Transverse colon (tissue), 4 donors: ENCODE measurements around the gene PTGES2. TPM values are rescaled to one million over a fixed set of nuclear protein-coding genes. Genes with fewer than 3 reads are reported as not detected.

ENCODE experiments used
- DNase-seq: peaks from one replicate; pipeline ENCODE4 v3.0.0-alpha.2; 2019
- H3K27ac ChIP-seq, 4 donors: fragments of 200-600 bp; sonication (generic); 2 replicates each; pipeline ENCODE4 v1.5.1; 2016 to 2018; ENCODE audit warnings: inconsistent platforms in 4 of 4
- H3K27me3 ChIP-seq: fragments of 200-600 bp; sonication (generic); 2 replicates; pipeline ENCODE4 v1.5.1; 2017; ENCODE audit warnings: inconsistent platforms
- H3K36me3 ChIP-seq, 4 donors: fragments of 200-600 bp; sonication (generic); 2 replicates each; pipeline ENCODE4 v1.5.1; 2017 to 2019; ENCODE audit warnings: inconsistent platforms in 4 of 4
- H3K4me1 ChIP-seq, 4 donors: fragments of 200-600 bp; sonication (generic); 2 replicates each; pipeline ENCODE4 v1.5.1; 2017 to 2020; ENCODE audit warnings: inconsistent platforms in 4 of 4
- H3K4me3 ChIP-seq, 4 donors: fragments of 200-600 bp; sonication (generic); 1 replicate in 1 of 4; 2 replicates in 3 of 4; pipeline versions ENCODE4 v1.5.1 to v1.6.1; 2017 to 2019; ENCODE audit warnings: inconsistent platforms in 4 of 4
- H3K9me3 ChIP-seq, 2 donors: fragments of 200-600 bp; sonication (generic); 2 replicates each; pipeline ENCODE4 v1.5.1; 2017 to 2019; ENCODE audit warnings: inconsistent platforms in 2 of 2
- CTCF ChIP-seq, 5 experiments: fragments of 200-600 bp in 3 of 5; fragments of 450-650 bp in 2 of 5; sonication (generic) in 3 of 5; IDR thresholded peaks; 1 replicate in 2 of 5; 2 replicates in 3 of 5; pipeline ENCODE4 v1.5.1; 2016 to 2017; ENCODE audit warnings: antibody characterized with exemption in 5 of 5, inconsistent platforms in 3 of 5, mild to moderate bottlenecking in 2 of 5, moderate library complexity in 1 of 5
- EP300 ChIP-seq: sonication (generic); formaldehyde crosslinking; IDR thresholded peaks from one replicate; pipeline ENCODE4 v1.6.1; 2017; ENCODE audit warnings: antibody characterized with exemption, low read depth
- POLR2A ChIP-seq: fragments of 450-650 bp; IDR thresholded peaks from one replicate; pipeline ENCODE4 v1.6.1; 2016; ENCODE audit warnings: antibody characterized with exemption, mild to moderate bottlenecking, moderate library complexity
- POLR2AphosphoS5 ChIP-seq, 3 donors: sonication (generic); formaldehyde crosslinking; IDR thresholded peaks; one replicate each; pipeline ENCODE4 v1.6.1; 2016; ENCODE audit warnings: antibody characterized with exemption in 3 of 3
- WGBS, 2 donors: methylation state at CpG; one replicate each; pipeline ENCODE4 v1.1.5; 2018; ENCODE audit warnings: low coverage in 1 of 2; 5-methylcytosine and 5-hydroxymethylcytosine counted together
- in situ Hi-C, 4 donors: fragments of 200-750 bp; cut with MboI; loops; one replicate each; pipeline versions ENCODE4 v1.15.0 to v1.15.1; 2017; ENCODE audit warnings: low sequenced_read_pairs in 3 of 4, low pct_ligation_motif_present in 1 of 4, low pct_unique_long_range_greater_than_20kb in 1 of 4
- intact Hi-C: fragments of 100-400 bp; cut with DNase I; formaldehyde crosslinking; loops from one replicate; pipeline ENCODE4 v1.15.1; 2023; ENCODE audit warnings: low total_unique reads
- total RNA-seq, 4 donors: library from RNA; depleted of rRNA; stranded (reverse); fragments of >200 nt; gene quantifications; one replicate each; pipeline ENCODE4 v1.1.0, GENCODE V29; 2016

The PTGES2 gene
- total RNA-seq, 4 donors from 2014 or later, result 109 to 434 (median 164) TPM

GRCh38 chr9:128121924-128122808, 5.4 kb downstream of the PTGES2 start:
- no peak overlapping the region for H3K27ac ChIP-seq
- no peaks in the 10 kb centered on the region for H3K9me3 ChIP-seq
- no peaks in the 10 kb centered on the region for H3K27me3 ChIP-seq
- TF ChIP-seq POLR2A (no peak), EP300 (no peak), POLR2AphosphoS5 (IDR thresholded peaks at IDR 0.05) (no peak), CTCF (IDR thresholded peaks at IDR 0.05) (no peak)
- intact Hi-C loops (no loop called here), in situ Hi-C loops (loop anchor here in 1 of 4 donors (25.0 kb wide), 1 partner anchor 160 kb away; no protein-coding TSS in a partner anchor)
- H3K4me3 ChIP-seq, result no peak overlapping the region
- H3K36me3 ChIP-seq, result peaks cover 0 to 21% (median 10%) of the 10 kb centered on the region in 4 donors
- no peak for DNase-seq
- H3K4me1 ChIP-seq, result peaks cover 11 to 32% (median 29%) of the 10 kb centered on the region in 4 donors
- 93% methylated on average over 22 of the region's 27 CpGs; no CpG with 5 or more reads in 1 of the 2 donors for WGBS, 2 donors

- intact Hi-C loops (no loop called here), in situ Hi-C loops (loop anchor here in 1 of 4 donors (25.0 kb wide), 1 partner anchor 159 kb away; no protein-coding TSS in a partner anchor)
- WGBS, 2 donors, result 92% methylated on average over 5 of the region's 5 CpGs; no CpG with 5 or more reads in 1 of the 2 donors
- H3K27me3 ChIP-seq, result no peaks in the 10 kb centered on the region
- TF ChIP-seq POLR2AphosphoS5 (IDR thresholded peaks at IDR 0.05) (no peak), POLR2A (no peak), EP300 (no peak), CTCF (IDR thresholded peaks at IDR 0.05) (no peak)
- H3K4me3 ChIP-seq, result no peak overlapping the region
- no peak for DNase-seq
- H3K36me3 ChIP-seq, result peaks cover 0 to 21% (median 10%) of the 10 kb centered on the region in 4 donors
- H3K9me3 ChIP-seq, result no peaks in the 10 kb centered on the region
- H3K4me1 ChIP-seq, result peaks cover 7 to 35% (median 30%) of the 10 kb centered on the region in 4 donors
- no peak overlapping the region for H3K27ac ChIP-seq
These were observed 6.1 kb downstream of the PTGES2 start for GRCh38 chr9:128121466-128121810.

GRCh38 chr9:128120741-128121465, 6.6 kb downstream of the PTGES2 start:
- intact Hi-C loops, result no loop called here

More at GRCh38 chr9:128120741-128121465, 6.6 kb downstream of the PTGES2 start:
- Histone ChIP-seq H3K9me3 (no peaks in the 10 kb centered on the region), H3K4me1 (peaks cover 3 to 35% (median 30%) of the 10 kb centered on the region in 4 donors), H3K27me3 (no peaks in the 10 kb centered on the region), H3K36me3 (peaks cover 0 to 21% (median 10%) of the 10 kb centered on the region in 4 donors), H3K27ac (no peak overlapping the region), H3K4me3 (no peak overlapping the region)
- DNase-seq, result peak; percentile 6
- in situ Hi-C loops, result loop anchor here in 1 of 4 donors (25.0 kb wide), 1 partner anchor 159 kb away; no protein-coding TSS in a partner anchor
- WGBS, 2 donors, result 89% methylated on average over 29 of the region's 29 CpGs; no CpG with 5 or more reads in 1 of the 2 donors
- no peak for TF ChIP-seq POLR2A
- TF ChIP-seq EP300, result no peak
- TF ChIP-seq CTCF (IDR thresholded peaks at IDR 0.05), result no peak
- no peak for TF ChIP-seq POLR2AphosphoS5 (IDR thresholded peaks at IDR 0.05)
